GM18507 (cell line): ENCODE data around the gene ALDH6A1.
A peak's percentile ranks its signal among the peaks of the same experiment; 100 is the strongest.

Source experiments
- DNase-seq: peaks from one replicate; pipeline ENCODE4 v3.0.0; 2011; ENCODE audit warnings: low read depth; ENCODE audit not compliant: insufficient read length; ENCODE audit errors: extremely low spot score
- FAIRE-seq: peaks from 2 replicates; lab custom pipeline; 2011; peaks lifted over from hg19 to GRCh38; lab: Jason Lieb, UNC

ALDH6A1 gene

DNA sequence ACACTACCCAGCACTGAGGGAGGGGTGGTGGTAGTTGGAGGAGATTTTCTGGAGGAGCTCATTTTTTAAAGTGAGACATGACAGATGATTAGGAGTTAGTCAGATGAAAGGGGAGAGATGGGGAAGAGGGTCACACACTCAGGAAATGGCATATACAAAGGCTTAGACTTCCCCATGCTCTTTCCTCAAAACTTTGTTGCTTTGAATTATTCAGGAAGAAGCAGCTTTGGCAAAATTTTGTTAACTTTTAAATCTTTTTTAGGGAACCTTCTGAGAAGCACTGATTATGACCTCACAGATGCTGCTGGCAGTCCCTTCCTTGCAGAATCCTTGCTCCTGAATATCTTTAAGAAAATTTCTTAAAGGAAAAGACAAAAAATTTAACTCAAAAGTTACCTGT, 19.8 kb downstream of the ALDH6A1 start:
- DNase-seq (no peak), FAIRE-seq (no peak)

DNA sequence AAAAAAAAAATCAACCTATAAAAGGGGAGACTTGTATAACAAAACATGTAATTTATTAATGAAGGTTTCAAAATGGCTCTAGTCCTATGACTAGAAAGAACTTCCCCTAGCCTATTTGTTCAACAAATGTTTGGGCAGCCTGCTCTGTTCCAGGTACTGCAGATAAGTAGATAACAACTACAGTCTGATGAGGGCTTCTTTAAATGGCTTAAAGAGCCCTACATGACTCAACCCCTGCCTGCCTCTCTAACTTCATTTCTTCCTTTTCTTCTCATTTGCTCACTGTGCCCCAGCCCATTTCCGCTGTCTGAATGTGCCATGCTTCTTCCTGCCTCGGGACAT, 21.5 kb downstream of the ALDH6A1 start:
- no peak for FAIRE-seq

DNA sequence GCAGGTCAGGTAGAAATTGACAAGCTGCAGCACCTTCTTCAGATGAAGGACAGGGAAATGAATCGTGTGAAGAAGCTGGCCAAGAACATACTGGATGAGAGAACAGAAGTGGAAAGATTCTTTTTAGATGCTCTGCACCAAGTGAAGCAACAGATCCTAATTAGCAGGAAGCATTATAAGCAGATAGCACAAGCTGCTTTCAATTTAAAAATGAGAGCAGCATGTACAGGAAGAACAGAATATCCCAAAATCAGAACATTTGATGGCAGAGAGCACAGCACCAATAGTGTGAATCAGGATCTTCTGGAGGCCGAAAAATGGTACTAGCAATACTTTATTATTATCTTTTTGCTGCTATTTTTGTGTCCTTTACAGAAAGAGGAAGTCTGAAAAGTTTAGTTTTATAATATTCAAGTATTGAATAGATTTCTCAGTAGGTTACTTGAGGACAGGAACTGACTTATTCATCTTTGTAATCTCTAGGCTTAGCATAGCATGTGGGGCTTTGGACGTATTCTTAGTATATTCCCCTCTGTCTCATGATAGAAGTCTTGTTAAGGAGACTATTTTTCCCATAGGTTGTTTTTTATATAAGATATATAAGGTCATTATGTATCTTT, 34.3 kb downstream of the ALDH6A1 start:
- DNase-seq (no peak), FAIRE-seq (no peak)

More for the DNA sequence above, 21.5 kb downstream of the ALDH6A1 start:
- DNase-seq: no peak

DNA sequence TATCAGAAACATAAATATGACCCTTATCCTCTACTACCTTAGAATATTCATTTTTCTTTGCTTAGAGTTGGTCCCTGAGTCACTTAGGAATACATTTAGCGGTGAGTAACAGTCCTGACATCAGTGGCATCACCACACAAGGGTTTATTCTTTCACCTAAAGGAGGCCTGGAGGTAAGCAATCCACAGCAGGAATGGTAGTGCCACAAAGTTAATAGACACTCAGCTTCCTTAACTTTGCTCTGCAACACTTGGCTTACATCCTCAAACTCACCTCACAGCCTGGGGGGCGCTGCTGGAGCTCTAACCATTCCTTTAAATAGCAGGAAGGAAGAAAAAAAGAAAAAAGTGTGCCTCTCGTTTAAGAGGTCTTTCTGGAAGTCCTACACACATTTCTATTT, 36.0 kb downstream of the ALDH6A1 start:
- DNase-seq (no peak), FAIRE-seq (no peak)

DNA sequence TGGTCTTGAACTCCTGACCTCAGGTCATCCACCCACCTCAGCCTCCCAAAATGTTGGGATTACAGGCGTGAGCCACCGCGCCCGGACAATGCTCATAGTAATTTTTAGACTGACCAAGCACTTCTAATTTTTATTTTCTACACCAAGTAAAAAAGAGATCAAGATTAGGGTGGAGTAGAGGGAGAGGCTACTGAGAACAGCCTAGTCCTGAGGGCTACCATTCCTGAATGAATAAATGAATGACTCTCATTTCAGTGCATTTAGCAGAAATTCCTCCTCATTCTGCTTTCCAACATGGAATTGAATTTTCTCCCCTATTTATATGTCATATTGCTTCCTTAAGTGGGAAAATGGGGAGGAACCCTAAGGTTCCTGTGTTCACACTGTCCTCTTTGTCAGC, 38.7 kb downstream of the ALDH6A1 start:
- FAIRE-seq: no peak
- no peak for DNase-seq

DNA sequence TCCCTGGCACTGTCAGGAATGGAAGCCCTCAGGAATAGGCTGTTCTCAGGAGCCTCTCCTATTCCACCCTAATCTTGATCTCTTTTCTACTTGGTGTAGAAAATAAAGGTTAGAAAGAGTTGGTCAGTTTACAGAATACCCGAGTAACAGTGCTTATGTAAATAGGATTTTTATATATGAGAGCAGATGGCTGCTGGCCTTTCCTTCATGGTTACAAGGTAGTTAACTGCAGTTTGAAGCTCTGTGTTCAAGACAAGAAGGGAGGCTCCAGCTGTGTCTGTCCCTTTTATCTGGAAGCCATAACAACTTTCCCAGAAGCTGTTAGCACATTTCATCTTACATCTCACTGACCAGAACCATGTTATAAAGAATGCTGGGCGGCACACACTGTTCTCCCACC, 42.0 kb downstream of the ALDH6A1 start:
- no peak for FAIRE-seq
- DNase-seq: no peak

DNA sequence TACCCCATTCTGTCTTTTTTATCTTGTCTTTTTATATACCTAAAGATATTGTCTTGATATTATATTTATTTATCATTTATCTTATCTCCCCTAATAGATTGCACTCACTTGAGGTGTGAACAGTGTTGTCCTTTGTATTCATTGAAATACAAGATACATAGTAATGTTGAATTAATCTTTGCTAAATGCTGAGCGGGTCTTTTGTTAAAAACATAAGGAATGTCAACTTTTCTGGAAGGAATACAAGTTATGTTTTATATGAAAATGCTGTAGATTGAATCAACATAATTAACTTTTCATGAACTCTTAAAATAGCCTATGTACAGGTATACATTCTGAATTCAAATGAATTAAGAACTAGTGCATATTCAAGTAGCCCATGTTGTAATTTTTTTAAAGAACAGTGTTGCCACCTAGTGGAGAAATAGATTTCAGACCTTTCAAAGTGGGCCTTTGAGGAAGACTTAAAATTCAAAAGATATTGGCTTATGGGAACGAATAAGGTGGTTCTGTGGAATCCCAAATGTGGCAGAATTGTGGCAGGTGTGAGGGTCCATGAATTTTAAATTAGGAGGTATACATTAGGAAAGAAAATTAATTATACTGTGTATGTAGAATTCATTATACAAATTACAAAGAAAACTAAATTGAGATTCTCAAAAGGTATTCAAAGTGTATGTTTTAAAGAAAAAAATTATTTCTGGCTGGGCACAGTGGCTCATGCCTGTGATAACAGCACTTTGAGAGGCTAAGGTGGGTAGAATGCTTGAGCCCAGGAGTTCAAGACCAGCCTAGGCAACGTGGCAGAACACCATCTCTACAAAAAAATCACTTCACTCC, 46.0 kb downstream of the ALDH6A1 start:
- peak; percentile 42 for FAIRE-seq

DNA sequence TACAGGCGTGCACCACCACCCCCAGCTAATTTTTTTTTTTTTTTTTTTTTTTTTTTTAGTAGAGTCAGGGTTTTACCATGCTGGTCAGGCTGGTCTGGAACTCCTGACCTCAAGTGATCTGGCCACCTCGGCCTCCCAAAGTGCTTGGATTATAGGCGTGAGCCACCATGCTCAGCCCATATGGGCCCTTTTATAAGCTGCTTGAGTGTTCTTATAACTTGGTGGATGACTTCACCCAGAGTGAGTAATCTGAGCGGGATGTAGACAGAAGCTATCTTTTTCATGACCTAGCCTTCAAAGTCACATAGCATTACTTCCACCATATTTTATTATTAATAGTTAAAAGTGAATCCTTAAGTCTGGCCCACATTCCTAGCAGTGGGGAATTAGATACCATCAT, 48.7 kb downstream of the ALDH6A1 start:
- DNase-seq: no peak

More for the DNA sequence above, 46.0 kb downstream of the ALDH6A1 start:
- DNase-seq: no peak

DNA sequence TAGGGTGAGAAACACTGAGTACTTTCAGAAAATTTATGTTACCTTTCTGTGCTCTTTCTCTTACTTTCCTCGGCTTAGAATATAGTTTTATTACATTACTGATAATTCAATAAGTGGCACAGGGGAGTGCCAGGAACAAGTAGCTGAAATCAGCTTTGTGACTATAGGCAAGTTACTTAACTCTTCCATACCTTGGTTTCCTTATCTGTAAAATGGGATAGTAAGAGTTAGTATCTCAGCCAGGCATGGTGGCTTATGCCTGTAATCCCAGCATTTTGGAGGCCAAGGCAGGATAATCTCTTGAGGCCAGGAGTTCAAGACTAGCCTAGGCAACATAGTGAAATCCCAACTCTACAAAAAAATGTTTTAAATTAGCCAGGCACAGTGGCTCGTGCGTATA, 49.7 kb downstream of the ALDH6A1 start:
- no peak for DNase-seq
- FAIRE-seq: no peak

More for the DNA sequence above, 48.7 kb downstream of the ALDH6A1 start:
- no peak for FAIRE-seq

DNA sequence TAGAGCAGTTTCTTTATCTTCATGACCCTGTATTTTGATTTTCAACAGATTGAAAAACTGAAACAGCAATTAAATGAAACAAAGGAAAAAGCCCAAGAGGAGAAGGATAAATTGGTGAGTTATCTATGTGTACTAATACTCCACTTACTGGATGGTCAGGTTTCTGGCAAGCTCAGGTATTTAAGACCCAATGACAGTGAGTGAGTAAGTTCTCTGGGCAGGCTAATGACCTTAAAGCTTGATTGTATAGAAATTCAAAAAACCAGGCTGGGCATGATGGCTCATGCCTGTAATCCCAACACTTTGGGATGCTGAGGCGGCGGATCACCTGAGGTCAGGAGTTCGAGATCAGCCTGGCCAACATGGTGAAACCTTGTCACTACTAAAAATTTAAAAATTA, 55.1 kb downstream of the ALDH6A1 start:
- FAIRE-seq (no peak), DNase-seq (no peak)

DNA sequence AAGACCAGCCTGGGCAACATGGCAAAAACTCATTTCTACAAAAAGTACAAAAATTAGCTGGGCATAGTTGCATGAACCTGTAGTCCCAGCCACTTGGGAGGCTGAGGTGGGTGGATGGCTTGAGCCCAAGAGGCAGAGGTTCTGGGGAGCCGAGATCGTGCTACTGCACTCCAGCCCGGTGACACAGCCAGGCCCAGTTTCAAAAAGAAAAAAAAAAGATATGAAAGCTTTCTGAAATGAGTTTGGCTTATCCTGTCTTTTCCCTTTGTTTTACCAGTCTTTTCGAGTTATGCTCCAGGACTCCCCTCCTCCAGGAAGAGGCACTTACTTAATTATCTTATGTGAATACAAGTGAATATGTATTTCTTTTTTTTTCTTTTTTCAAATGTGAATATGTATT, 61.9 kb downstream of the ALDH6A1 start:
- FAIRE-seq (no peak), DNase-seq (no peak)

DNA sequence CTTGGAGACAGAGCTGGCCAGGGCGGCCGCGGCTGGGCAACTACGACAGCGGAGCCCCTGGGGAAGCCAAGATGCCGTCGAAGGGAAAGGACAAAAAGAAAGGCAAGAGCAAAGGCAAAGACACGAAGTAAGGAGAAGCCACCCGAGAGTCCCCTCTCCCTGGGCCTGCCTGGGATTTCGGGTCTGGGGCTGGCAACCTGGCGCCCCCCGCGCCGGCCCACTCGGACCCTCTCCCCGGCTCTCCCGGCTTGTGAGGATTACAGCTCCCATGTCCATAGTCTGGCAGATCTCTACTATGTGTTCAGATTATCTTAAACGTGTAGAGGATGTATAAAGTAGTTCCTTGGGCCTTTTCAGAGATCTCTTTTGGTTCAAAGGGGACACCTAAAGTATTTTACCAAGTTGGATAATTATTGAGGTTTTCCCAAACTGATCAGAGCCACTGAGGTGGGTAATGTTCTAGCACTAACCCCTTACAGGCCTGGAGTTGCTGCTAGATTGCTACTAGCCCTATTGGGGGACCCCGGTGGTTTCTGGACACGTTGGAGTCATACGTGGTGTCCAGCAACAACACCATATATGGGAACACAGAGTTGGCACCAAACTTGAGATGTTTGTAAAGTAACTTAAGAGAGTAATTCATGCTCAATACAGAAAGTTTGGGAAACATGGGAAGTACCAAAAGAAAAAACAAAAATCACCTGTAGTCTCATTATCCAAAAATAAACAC, 64.7 kb downstream of the ALDH6A1 start:
- DNase-seq: no peak
- FAIRE-seq: no peak

DNA sequence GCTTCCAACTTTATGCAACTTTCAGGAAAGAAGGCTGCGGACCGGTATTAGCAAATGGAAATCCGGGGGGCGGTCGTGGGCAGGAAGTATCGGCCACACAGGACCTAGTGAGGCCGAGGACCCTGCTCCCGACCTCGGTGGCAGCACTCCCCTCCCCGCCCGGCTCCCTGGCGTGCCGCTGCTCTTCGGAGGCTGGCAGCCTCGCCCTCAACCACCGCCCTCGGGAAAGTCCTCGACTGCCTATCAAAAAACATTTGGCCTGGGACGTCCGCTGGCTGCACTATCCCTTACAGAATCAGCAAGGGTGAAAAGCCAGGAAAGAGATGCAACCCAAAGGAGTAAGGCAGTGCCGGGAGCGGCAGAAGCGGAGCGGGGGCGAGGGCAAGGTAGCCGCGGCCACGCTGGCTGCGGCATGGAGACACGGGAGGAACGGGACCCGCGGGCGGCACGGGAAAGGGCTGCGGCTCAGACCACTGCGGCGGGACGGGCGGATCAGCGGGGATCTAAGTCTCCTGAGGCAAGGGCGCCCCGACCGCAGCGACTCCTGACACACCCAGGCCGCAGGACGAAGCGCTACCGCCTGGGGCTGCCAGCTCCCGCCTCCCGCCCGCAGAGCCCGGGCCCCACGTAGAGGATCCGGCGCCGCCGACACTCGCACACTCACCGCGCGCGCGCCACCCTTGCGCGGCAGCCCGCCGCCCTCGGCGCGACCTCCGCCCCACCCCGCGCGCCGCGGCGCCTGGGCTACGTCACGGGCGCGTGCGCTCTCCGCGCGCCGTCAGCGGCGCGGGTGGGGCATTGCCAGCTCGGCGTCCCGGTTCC, 65.5 kb downstream of the ALDH6A1 start, which contains the start of the genes BBOF1 and ENTPD5:
Gene BBOF1, plus strand, starts transcription at position 764 of the 822 bp plus-strand sequence. CDS start 130 bp downstream, outside the sequence.
Gene ENTPD5, minus strand, starts transcription at position 703 of the 822 bp plus-strand sequence. CDS start 31,186 bp downstream, outside the sequence.
- DNase-seq: peak; percentile 91
- peak; percentile 85 for FAIRE-seq

DNA sequence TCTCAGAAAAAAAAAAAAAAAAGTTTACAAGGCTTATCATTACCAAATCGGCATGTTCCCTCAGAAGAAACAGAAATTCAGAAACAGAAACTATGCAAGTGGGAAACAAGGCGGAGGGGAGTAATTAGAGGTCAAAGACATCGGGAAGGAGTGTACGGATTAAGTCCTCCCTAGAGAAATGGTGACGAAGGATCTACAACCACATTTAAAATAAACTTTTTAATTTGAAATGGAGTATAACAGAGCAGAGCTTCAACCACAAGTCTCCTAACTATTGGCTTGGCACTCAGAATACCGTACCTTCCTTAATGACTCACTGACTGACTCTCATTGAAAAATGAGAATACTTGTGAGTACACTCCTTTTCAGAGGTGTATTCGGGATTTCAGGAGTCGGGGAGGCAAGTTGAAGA, 66.1 kb downstream of the ALDH6A1 start:
- DNase-seq: no peak
- FAIRE-seq: peak; percentile 55

DNA sequence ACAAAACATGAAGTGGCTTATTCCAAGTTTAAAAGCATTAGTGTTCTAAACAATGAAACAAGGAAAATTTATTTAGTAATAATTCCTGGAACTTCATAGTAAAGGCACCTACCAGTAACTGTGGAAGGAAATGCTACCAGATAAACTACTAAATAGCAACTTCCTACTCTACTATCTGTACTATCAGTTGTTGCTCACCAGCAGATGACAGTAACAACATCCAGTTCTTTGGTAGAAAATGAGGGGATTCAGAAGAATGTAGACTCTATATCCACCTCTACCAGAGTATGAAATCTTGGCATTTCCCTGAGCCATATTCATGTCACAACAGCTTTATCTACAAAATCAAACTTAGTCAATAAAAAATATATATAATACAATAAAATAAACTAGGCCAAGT, 68.3 kb downstream of the ALDH6A1 start:
- DNase-seq (no peak), FAIRE-seq (no peak)

DNA sequence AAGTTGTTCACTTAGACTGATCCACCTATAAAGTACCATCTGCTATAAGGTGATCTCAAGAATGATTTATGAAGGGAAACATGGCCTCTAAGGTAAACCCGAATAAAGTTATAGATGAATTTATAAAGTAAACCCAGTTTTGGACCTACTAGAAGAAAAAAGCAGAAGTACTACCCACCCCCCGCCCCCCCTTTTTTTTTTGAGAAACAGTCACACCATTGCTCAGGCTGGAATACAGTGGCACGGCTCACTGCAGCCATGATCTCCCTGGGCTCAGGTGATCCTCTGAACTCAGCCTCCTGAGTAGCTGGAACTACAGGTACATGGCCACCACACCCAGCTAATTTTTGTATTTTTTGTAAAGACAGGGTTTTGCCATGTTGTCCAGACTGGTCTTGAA, 69.1 kb downstream of the ALDH6A1 start:
- FAIRE-seq: no peak

DNA sequence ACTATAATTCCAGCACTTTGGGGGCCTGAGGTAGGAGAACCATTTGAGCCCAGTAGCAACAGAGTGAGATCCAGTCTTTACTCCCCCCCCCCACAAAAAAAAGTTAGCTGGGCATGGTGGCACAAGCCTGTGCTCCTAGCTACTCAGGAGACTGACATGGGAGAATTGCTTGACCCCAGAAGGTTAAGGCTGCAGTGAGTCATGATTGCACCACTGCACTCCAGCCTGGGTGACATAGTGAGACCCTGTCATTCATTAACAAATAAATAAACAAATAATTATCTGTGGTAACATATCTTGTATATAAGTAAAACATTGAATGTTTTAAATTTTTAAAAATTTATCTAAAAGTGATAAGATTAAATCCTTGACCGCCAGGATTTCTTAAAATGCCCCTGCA, 70.0 kb downstream of the ALDH6A1 start:
- DNase-seq (no peak), FAIRE-seq (no peak)

More for the DNA sequence above, 69.1 kb downstream of the ALDH6A1 start:
- no peak for DNase-seq

DNA sequence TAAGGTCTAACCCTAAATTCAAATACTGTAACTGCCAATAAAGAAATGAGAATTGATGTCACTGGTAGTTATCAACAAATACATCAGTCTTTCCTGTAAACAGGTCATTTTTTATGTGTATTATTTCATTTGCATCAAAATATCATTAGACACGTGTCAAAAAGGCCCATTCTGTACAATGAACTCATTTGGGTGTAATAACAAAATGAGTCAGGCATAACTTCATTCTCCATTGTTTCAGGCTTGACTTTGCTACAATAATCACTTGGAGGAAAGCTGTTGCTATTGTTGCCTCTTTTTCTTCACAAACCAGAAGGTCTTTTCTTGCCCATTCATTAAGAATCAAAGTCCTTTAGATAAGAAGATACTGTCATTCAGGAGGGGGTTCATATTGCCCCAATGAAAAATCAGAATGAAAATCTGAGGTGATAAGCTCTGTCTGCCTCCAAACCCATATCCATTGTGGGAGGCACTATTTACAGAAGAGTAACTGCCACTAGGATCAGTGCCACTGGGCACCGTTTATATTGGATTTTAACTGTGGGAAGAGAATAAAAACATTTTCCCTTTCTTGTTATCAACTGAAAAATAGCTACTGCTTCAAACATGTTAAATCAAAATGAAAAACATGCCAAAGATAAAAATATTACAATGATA, 75.3 kb downstream of the ALDH6A1 start:
- DNase-seq (no peak), FAIRE-seq (no peak)
